NCI-H187 (cell line): Measurements from ENCODE around the gene SPATA25.
"Not testable (repeated sequence)": the region's sequence is repeated elsewhere in the genome, so short reads cannot be mapped to it uniquely, and the experiment has no call there.

Experiments used
- DNase-seq, 2 experiments: peaks; one replicate each; lab custom pipeline; 2025; lab: John Stamatoyannopoulos, UW

Gene SPATA25

GRCh38 chr20:45913116-45913515 lies 25.7 kb upstream of the SPATA25 start:
- DNase-seq = no peak

- DNase-seq = no peak
Measured at GRCh38 chr20:45912344-45912682, 24.9 kb upstream of the SPATA25 start.

- no peak for DNase-seq
Measured at GRCh38 chr20:45911486-45912343, 24.3 kb upstream of the SPATA25 start, which contains the start of gene PLTP. TSS of gene PLTP (minus strand) at chr20:45912155. CDS start at chr20:45911452, 703 bp downstream.

- DNase-seq = peak; percentile 55 to 63
Measured at GRCh38 chr20:45910670-45911485, 23.5 kb upstream of the SPATA25 start.

GRCh38 chr20:45909817-45910669 lies 22.6 kb upstream of the SPATA25 start:
- no peak for DNase-seq

- DNase-seq = no peak
Measured at GRCh38 chr20:45909336-45909808, 21.9 kb upstream of the SPATA25 start.

- no peak for DNase-seq
Measured at GRCh38 chr20:45908084-45908483, 20.7 kb upstream of the SPATA25 start.

- DNase-seq = no peak
Measured at GRCh38 chr20:45907219-45907948, 20.0 kb upstream of the SPATA25 start.

- DNase-seq = no peak
Measured at GRCh38 chr20:45905505-45906079, 18.2 kb upstream of the SPATA25 start.

- DNase-seq = no peak
Measured at GRCh38 chr20:45904583-45905504, 17.4 kb upstream of the SPATA25 start.

GRCh38 chr20:45902199-45902701 lies 14.8 kb upstream of the SPATA25 start:
- DNase-seq = no peak

GRCh38 chr20:45901332-45901731 lies 13.9 kb upstream of the SPATA25 start:
- not testable (repeated sequence) for DNase-seq

- DNase-seq = no peak
Measured at GRCh38 chr20:45899046-45899835, 11.8 kb upstream of the SPATA25 start.

GRCh38 chr20:45898285-45898684 lies 10.9 kb upstream of the SPATA25 start:
- DNase-seq = no peak

- no peak for DNase-seq
Measured at GRCh38 chr20:45897692-45898091, 10.3 kb upstream of the SPATA25 start.

- no peak for DNase-seq
Measured at GRCh38 chr20:45897289-45897688, 9.9 kb upstream of the SPATA25 start.

GRCh38 chr20:45896641-45897161 lies 9.3 kb upstream of the SPATA25 start:
- DNase-seq = no peak

GRCh38 chr20:45894797-45895196 lies 7.4 kb upstream of the SPATA25 start:
- no peak for DNase-seq

GRCh38 chr20:45893831-45894230 lies 6.4 kb upstream of the SPATA25 start:
- DNase-seq = no peak
